Measurements from ENCODE around the gene MAP4K3. TPM values are rescaled to one million over a fixed set of nuclear protein-coding genes. Genes with fewer than 3 reads are reported as not detected.

Gene MAP4K3
- total and polyA plus RNA-seq, 9 of the 15 experiments (the other 6 are each of a cell fraction or from before 2014, with no cell fraction given) = 3.1 to 30.0 (median 16.9) TPM

- Histone ChIP-seq H3K4me2 (ENCODE audit: insufficient read depth, low read length) (no peak overlapping the region), H3K36me3 (ENCODE audit: control insufficient read depth, insufficient read depth, low read length) (peaks cover 19% of the 10 kb centered on the region), H3K4me1 (replicated peaks in 1 of 2; ENCODE audit: control insufficient read depth in 2 of 2, insufficient read depth in 2 of 2, low read length in 2 of 2) (peaks cover 7 to 10% of the 10 kb centered on the region in 2 experiments; a peak in 2 of 5 replicates), H2AFZ (ENCODE audit: low read depth, low read length) (no peak overlapping the region), H3K27me3 (ENCODE audit: control insufficient read depth in 2 of 2, insufficient read depth in 2 of 2, low read length in 2 of 2) (no peaks in the 10 kb centered on the region), H3K79me2 (ENCODE audit: control insufficient read depth, insufficient read depth, low read length) (peaks cover 6% of the 10 kb centered on the region; the same call in 2 of the 3 replicates), H3K9me3 (replicated peaks; ENCODE audit: control insufficient read depth, insufficient read depth, low read depth, low read length) (no peaks in the 10 kb centered on the region), H3K9ac (ENCODE audit: insufficient read depth in 1 of 2, low read depth in 2 of 2, low read length in 2 of 2) (no peak overlapping the region), H3K27ac (ENCODE audit: extremely low read depth, low read depth, low read length) (no peak overlapping the region), H4K20me1 (replicated peaks; ENCODE audit: control insufficient read depth, insufficient read depth, low read length) (no peaks in the 10 kb centered on the region), H3K4me3 (no peak overlapping the region), H3K9me1 (ENCODE audit: control insufficient read depth, insufficient read depth, low read length) (no peaks in the 10 kb centered on the region)
- no peak for TF ChIP-seq ZNF79 (CRISPR knock-in tag; IDR thresholded peaks at IDR 0.05; ENCODE audit: low read depth)
- TF ChIP-seq BDP1 (IDR thresholded peaks at IDR 0.05; ENCODE audit: insufficient read depth, insufficient read length) = no peak
- no peak for TF ChIP-seq EHMT2 (IDR thresholded peaks at IDR 0.05)
- no peak for TF ChIP-seq ESRRA (IDR thresholded peaks at IDR 0.05; ENCODE audit: borderline replicate concordance, low read depth)
- FAIRE-seq (no peak), ATAC-seq (no peak), DNase-seq (ENCODE audit: extremely low read depth in 1 of 4, low spot score in 3 of 4) (no peak)
- ChIA-PET CTCF (ENCODE audit: low intra/inter-chr PET ratio) (no interaction called here), POLR2A (interaction anchor here (1.0 to 2.1 kb wide), 2 partner anchors 9 to 11 kb away, joined by 3 to 6 read pairs; no protein-coding TSS in a partner anchor)
- in situ Hi-C loops (cut with MboI) (no loop called here), intact Hi-C loops (cut with micrococcal nuclease) (no loop called here)
- BruUV-seq (replicated peaks) = no TSS peak
Observed at GRCh38 chr2:39334529-39334928, 102.6 kb downstream of the MAP4K3 start.

- Histone ChIP-seq H3K4me2 (ENCODE audit: insufficient read depth, low read length) (no peak overlapping the region), H4K20me1 (replicated peaks; ENCODE audit: control insufficient read depth, insufficient read depth, low read length) (no peaks in the 10 kb centered on the region), H3K4me3 (no peak overlapping the region), H3K9ac (ENCODE audit: insufficient read depth in 1 of 2, low read depth in 2 of 2, low read length in 2 of 2) (no peak overlapping the region), H3K9me1 (ENCODE audit: control insufficient read depth, insufficient read depth, low read length) (no peaks in the 10 kb centered on the region), H2AFZ (ENCODE audit: low read depth, low read length) (no peak overlapping the region), H3K9me3 (replicated peaks; ENCODE audit: control insufficient read depth, insufficient read depth, low read depth, low read length) (no peaks in the 10 kb centered on the region), H3K27me3 (ENCODE audit: control insufficient read depth in 2 of 2, insufficient read depth in 2 of 2, low read length in 2 of 2) (no peaks in the 10 kb centered on the region), H3K27ac (ENCODE audit: extremely low read depth, low read depth, low read length) (no peak overlapping the region), H3K4me1 (replicated peaks in 1 of 2; ENCODE audit: control insufficient read depth in 2 of 2, insufficient read depth in 2 of 2, low read length in 2 of 2) (no peaks in the 10 kb centered on the region), H3K36me3 (ENCODE audit: control insufficient read depth, insufficient read depth, low read length) (peaks cover 33% of the 10 kb centered on the region), H3K79me2 (ENCODE audit: control insufficient read depth, insufficient read depth, low read length) (no peaks in the 10 kb centered on the region)
- WGBS (ENCODE audit: insufficient coverage, low coverage, missing lambda C conversion rate) = 95% methylated on average over 5 of the region's 5 CpGs
- BruUV-seq (replicated peaks) = no TSS peak
- DNase-seq (ENCODE audit: extremely low read depth in 1 of 4, low spot score in 3 of 4) (no peak), ATAC-seq (no peak), FAIRE-seq (no peak)
- CTCF ChIA-PET (ENCODE audit: low intra/inter-chr PET ratio) = no interaction called here
- POLR2A ChIA-PET = no interaction called here
- in situ Hi-C loops (cut with MboI) (no loop called here), intact Hi-C loops (cut with micrococcal nuclease) (no loop called here)
- TF ChIP-seq, protein P1, sequence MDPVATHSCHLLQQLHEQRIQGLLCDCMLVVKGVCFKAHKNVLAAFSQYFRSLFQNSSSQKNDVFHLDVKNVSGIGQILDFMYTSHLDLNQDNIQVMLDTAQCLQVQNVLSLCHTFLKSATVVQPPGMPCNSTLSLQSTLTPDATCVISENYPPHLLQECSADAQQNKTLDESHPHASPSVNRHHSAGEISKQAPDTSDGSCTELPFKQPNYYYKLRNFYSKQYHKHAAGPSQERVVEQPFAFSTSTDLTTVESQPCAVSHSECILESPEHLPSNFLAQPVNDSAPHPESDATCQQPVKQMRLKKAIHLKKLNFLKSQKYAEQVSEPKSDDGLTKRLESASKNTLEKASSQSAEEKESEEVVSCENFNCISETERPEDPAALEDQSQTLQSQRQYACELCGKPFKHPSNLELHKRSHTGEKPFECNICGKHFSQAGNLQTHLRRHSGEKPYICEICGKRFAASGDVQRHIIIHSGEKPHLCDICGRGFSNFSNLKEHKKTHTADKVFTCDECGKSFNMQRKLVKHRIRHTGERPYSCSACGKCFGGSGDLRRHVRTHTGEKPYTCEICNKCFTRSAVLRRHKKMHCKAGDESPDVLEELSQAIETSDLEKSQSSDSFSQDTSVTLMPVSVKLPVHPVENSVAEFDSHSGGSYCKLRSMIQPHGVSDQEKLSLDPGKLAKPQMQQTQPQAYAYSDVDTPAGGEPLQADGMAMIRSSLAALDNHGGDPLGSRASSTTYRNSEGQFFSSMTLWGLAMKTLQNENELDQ (CRISPR knock-in tag; IDR thresholded peaks at IDR 0.05; ENCODE audit: borderline replicate concordance) = no peak
- TF ChIP-seq ZZZ3 (IDR thresholded peaks at IDR 0.05) (no peak), PHF21A (IDR thresholded peaks at IDR 0.05; ENCODE audit: borderline replicate concordance, low read depth) (no peak), ZNF133 (CRISPR knock-in tag; IDR thresholded peaks at IDR 0.05) (no peak)
- TF ChIP-seq, protein P2, sequence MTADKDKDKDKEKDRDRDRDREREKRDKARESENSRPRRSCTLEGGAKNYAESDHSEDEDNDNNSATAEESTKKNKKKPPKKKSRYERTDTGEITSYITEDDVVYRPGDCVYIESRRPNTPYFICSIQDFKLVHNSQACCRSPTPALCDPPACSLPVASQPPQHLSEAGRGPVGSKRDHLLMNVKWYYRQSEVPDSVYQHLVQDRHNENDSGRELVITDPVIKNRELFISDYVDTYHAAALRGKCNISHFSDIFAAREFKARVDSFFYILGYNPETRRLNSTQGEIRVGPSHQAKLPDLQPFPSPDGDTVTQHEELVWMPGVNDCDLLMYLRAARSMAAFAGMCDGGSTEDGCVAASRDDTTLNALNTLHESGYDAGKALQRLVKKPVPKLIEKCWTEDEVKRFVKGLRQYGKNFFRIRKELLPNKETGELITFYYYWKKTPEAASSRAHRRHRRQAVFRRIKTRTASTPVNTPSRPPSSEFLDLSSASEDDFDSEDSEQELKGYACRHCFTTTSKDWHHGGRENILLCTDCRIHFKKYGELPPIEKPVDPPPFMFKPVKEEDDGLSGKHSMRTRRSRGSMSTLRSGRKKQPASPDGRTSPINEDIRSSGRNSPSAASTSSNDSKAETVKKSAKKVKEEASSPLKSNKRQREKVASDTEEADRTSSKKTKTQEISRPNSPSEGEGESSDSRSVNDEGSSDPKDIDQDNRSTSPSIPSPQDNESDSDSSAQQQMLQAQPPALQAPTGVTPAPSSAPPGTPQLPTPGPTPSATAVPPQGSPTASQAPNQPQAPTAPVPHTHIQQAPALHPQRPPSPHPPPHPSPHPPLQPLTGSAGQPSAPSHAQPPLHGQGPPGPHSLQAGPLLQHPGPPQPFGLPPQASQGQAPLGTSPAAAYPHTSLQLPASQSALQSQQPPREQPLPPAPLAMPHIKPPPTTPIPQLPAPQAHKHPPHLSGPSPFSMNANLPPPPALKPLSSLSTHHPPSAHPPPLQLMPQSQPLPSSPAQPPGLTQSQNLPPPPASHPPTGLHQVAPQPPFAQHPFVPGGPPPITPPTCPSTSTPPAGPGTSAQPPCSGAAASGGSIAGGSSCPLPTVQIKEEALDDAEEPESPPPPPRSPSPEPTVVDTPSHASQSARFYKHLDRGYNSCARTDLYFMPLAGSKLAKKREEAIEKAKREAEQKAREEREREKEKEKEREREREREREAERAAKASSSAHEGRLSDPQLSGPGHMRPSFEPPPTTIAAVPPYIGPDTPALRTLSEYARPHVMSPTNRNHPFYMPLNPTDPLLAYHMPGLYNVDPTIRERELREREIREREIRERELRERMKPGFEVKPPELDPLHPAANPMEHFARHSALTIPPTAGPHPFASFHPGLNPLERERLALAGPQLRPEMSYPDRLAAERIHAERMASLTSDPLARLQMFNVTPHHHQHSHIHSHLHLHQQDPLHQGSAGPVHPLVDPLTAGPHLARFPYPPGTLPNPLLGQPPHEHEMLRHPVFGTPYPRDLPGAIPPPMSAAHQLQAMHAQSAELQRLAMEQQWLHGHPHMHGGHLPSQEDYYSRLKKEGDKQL (CRISPR knock-in tag; IDR thresholded peaks at IDR 0.05; ENCODE audit: borderline replicate concordance) = no peak
Observed at GRCh38 chr2:39326644-39327043, 110.4 kb downstream of the MAP4K3 start.
